Breast epithelium (tissue), 4 donors: ENCODE measurements around the gene ADRA2B. TPM values are rescaled to one million over a fixed set of nuclear protein-coding genes. Genes with fewer than 3 reads are reported as not detected.

Experiments used
- DNase-seq, 2 donors: peaks; one replicate each; pipeline ENCODE4 v3.0.0-alpha.2; 2019; ENCODE audit warnings: low spot score in 2 of 2
- H3K27ac ChIP-seq, 2 donors: fragments of 200-600 bp; sonication (generic) in 1 of 2; one replicate each; pipeline ENCODE4 v1.5.1; 2016 to 2019; ENCODE audit warnings: mild to moderate bottlenecking in 1 of 2
- H3K27me3 ChIP-seq, 2 donors: fragments of 200-600 bp; sonication (generic) in 1 of 2; one replicate each; pipeline versions ENCODE4 v1.5.1 to v1.6.0; 2017 to 2019; ENCODE audit warnings: control low read depth in 1 of 2, mild to moderate bottlenecking in 1 of 2
- H3K36me3 ChIP-seq: fragments of 200-600 bp; one replicate; pipeline ENCODE4 v1.5.1; 2019
- H3K4me1 ChIP-seq, 2 donors: fragments of 200-600 bp; sonication (generic); one replicate each; pipeline ENCODE4 v1.5.1; 2016 to 2019; ENCODE audit warnings: control low read depth in 1 of 2
- H3K4me3 ChIP-seq, 3 donors: fragments of 200-600 bp; sonication (generic); 1 replicate in 2 of 3; 2 replicates in 1 of 3; pipeline ENCODE4 v1.5.1; 2016 to 2019; ENCODE audit warnings: mild to moderate bottlenecking in 3 of 3, moderate library complexity in 2 of 3
- H3K9me3 ChIP-seq, 2 donors: fragments of 200-600 bp; sonication (generic) in 1 of 2; one replicate each; pipeline ENCODE4 v1.5.1; 2016 to 2019; ENCODE audit warnings: control low read depth in 1 of 2
- POLR2A ChIP-seq: fragments of 450-650 bp; IDR thresholded peaks from one replicate; pipeline ENCODE4 v1.6.1; 2016; ENCODE audit warnings: antibody characterized with exemption, mild to moderate bottlenecking, moderate library complexity
- POLR2AphosphoS5 ChIP-seq, 3 donors: sonication (generic); formaldehyde crosslinking; IDR thresholded peaks; one replicate each; pipeline ENCODE4 v1.6.1; 2017; ENCODE audit warnings: antibody characterized with exemption in 3 of 3
- intact Hi-C: fragments of 100-400 bp; cut with DNase I; formaldehyde crosslinking; loops from one replicate; pipeline ENCODE4 v1.15.1; 2023; ENCODE audit warnings: low total_unique reads
- total RNA-seq, 3 donors: library from RNA; depleted of rRNA; stranded (reverse); fragments of >200 nt; gene quantifications; one replicate each; pipeline ENCODE4 v1.1.0, GENCODE V29; 2016
- TF ChIP-seq, protein P1 (sequence below), 3 donors: fragments of 450-650 bp; IDR thresholded peaks; one replicate each; pipeline ENCODE4 v1.5.1; 2016 to 2017; ENCODE audit warnings: antibody characterized with exemption in 3 of 3, mild to moderate bottlenecking in 3 of 3, moderate library complexity in 3 of 3

Gene ADRA2B
- total RNA-seq, 3 donors from 2014 or later = 1.3 to 1.6 (median 1.4) TPM

DNA sequence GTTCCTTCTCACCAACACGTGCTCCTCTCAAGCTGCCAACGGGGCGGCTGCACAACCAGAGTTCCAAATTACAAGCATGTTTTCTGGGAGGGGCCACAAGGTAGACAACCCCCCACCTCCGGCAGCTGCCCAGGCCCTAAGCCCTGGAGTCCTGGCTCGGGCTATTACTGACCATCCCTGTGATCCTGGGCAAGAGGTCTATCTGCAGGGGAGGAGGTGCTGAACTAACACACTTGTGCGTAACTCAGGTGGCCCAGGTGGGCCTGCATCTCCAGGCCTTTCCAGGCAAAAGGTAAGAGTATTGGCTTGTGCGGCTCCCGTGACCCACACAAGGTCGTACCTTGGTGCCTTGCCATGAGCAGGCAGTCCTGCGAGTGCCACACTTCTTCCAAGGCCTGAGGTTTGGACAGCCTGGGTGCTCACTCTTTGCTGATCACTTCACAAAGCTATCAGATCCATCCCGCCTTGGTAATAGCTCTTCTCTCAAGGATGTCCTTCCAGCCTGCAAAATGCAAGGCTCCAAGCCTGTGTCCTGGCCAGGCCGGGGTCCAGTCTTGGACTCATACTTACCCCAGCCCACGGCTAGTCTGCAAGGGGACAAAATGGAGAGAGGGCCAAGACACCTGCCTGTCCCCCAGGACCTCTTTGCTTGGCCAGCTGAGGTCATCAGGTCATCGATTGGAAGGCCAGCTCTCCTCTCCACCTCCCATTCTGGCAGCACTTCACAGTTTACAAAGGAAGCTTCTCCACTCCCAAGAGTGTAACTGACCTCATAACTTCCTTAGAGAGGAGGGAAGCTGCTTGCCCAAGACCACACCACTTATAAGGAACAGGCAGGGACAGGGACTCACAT is 33.9 kb downstream of the ADRA2B start:
- H3K4me3 ChIP-seq = no peak overlapping the region
- peak in 1 of 2 donors; percentile 13 for DNase-seq
- H3K4me1 ChIP-seq = no peaks in the 10 kb centered on the region
- intact Hi-C loops = no loop called here
- no peaks in the 10 kb centered on the region for H3K27me3 ChIP-seq
- no peaks in the 10 kb centered on the region for H3K36me3 ChIP-seq
- H3K9me3 ChIP-seq = no peaks in the 10 kb centered on the region
- peak overlapping the region in 1 of 2 donors; percentile 66 for H3K27ac ChIP-seq
- TF ChIP-seq, protein P1, sequence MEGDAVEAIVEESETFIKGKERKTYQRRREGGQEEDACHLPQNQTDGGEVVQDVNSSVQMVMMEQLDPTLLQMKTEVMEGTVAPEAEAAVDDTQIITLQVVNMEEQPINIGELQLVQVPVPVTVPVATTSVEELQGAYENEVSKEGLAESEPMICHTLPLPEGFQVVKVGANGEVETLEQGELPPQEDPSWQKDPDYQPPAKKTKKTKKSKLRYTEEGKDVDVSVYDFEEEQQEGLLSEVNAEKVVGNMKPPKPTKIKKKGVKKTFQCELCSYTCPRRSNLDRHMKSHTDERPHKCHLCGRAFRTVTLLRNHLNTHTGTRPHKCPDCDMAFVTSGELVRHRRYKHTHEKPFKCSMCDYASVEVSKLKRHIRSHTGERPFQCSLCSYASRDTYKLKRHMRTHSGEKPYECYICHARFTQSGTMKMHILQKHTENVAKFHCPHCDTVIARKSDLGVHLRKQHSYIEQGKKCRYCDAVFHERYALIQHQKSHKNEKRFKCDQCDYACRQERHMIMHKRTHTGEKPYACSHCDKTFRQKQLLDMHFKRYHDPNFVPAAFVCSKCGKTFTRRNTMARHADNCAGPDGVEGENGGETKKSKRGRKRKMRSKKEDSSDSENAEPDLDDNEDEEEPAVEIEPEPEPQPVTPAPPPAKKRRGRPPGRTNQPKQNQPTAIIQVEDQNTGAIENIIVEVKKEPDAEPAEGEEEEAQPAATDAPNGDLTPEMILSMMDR (IDR thresholded peaks at IDR 0.05) = no peak
- TF ChIP-seq POLR2A = no peak
- no peak for TF ChIP-seq POLR2AphosphoS5 (IDR thresholded peaks at IDR 0.05)

DNA sequence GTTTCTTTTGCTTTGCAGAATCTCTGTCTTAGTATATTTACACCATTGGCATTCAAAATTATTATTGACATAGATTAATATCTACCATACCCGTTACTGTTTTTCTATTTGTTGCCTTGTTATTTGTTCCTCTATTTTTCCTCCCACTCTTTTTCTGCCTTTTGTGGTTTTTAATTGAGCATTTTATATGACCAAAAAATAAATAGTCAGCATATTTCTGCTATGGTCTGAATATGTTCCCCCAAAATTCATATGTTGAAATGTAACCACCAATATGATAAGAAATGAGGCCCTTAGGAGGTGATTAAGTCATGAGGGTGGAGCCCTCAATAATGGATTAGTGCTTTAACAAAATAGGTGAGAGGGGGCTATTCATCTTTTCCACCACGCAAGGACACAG is 35.3 kb downstream of the ADRA2B start:
- intact Hi-C loops = no loop called here
- no peak for DNase-seq
- Histone ChIP-seq H3K36me3 (no peaks in the 10 kb centered on the region), H3K27me3 (no peaks in the 10 kb centered on the region), H3K4me1 (no peaks in the 10 kb centered on the region), H3K9me3 (peaks cover 0 to 10% of the 10 kb centered on the region in 2 donors), H3K27ac (no peak overlapping the region), H3K4me3 (no peak overlapping the region)
- TF ChIP-seq, protein P1 (IDR thresholded peaks at IDR 0.05) = no peak
- no peak for TF ChIP-seq POLR2A
- no peak for TF ChIP-seq POLR2AphosphoS5 (IDR thresholded peaks at IDR 0.05)

DNA sequence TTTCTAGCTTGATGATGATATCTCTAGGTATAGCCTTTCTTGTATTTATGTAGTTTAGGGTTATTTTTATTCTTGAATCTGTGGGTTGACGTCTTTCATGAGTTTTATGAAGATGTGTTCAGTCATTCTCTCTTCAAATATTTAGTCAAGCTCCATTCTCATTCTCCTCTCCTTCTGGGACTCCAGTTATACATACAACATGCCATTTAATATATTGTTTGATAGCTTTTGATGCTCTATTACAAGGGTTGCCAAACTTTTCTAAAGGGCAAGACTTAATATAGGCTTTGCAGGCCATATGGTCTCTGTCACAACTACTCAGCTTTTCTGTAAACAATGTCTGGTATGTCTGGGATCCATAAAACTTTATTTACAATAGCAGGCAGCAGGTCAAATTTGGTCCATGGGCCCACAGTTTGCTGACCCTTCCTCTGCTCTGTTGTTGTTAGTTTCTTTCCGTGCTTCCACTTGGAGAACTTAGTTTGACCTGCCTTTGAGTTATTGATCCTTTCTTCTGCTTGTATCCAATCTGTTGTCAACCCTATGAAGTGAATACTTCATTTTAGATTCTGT is 41.1 kb downstream of the ADRA2B start:
- intact Hi-C loops = no loop called here
- H3K4me3 ChIP-seq = no peak overlapping the region
- H3K27me3 ChIP-seq = no peaks in the 10 kb centered on the region
- TF ChIP-seq POLR2A (no peak), POLR2AphosphoS5 (IDR thresholded peaks at IDR 0.05) (no peak)
- TF ChIP-seq, protein P1 (IDR thresholded peaks at IDR 0.05) = no peak
- H3K4me1 ChIP-seq = no peaks in the 10 kb centered on the region
- peaks cover 0 to 17% of the 10 kb centered on the region in 2 donors for H3K9me3 ChIP-seq
- no peak for DNase-seq
- H3K27ac ChIP-seq = no peak overlapping the region
- no peaks in the 10 kb centered on the region for H3K36me3 ChIP-seq

DNA sequence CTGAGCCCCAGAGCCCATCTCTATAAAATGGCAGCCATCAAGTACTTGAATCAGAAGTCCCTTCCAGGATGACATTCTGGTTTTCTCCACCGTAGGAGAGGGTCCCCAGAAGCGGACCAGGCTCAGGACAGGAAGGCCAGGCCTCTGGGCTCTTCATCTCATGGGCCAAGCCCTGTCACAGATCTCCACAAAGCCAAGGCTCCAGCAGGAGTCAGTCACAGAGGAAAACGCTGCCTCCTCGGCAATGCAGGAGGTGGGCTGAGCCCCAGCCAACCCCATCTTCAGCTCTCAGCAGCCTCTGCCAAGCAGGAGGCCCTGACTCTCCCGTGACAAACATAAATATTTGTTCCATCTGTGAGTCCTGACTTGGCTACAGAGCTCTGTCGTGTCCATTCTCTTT is 42.2 kb downstream of the ADRA2B start:
- H3K4me1 ChIP-seq = no peaks in the 10 kb centered on the region
- no peak for TF ChIP-seq POLR2AphosphoS5 (IDR thresholded peaks at IDR 0.05)
- TF ChIP-seq, protein P1 (IDR thresholded peaks at IDR 0.05) = no peak
- TF ChIP-seq POLR2A = no peak
- no peak overlapping the region for H3K27ac ChIP-seq
- intact Hi-C loops = no loop called here
- H3K27me3 ChIP-seq = no peaks in the 10 kb centered on the region
- DNase-seq = no peak
- no peaks in the 10 kb centered on the region for H3K36me3 ChIP-seq
- H3K4me3 ChIP-seq = no peak overlapping the region
- H3K9me3 ChIP-seq = peaks cover 0 to 17% of the 10 kb centered on the region in 2 donors

DNA sequence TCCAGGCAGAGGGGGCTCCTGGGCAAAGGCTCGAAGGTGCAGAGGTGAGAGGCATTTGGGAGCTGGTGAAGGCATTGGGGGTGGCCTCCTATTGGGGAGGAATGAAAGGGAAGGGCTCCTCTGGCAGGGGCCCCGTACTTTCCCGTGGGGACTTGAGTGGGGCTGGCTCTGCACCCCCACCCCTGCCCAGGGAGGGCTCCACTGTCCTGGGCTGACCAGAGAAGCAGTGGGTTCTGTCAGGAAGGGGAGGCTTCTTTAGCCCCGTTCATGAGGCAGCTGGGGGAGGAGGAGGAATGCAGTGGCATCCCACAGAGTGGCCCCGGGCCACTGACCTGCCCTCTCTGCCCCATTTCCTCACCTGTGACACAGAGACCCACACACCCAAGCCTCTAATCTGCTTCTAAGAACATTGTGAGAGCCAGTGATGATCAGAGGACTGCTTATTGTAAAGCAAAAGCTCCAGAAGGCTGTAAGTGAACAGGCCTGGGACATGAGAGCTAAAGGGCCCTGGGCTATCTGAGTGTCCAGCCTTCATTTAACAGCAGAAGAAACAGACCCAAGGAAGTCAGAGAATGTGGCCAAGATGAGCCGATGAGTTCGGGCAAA is 43.1 kb downstream of the ADRA2B start:
- Histone ChIP-seq H3K27me3 (no peaks in the 10 kb centered on the region), H3K4me3 (no peak overlapping the region), H3K36me3 (no peaks in the 10 kb centered on the region), H3K4me1 (no peaks in the 10 kb centered on the region), H3K27ac (no peak overlapping the region), H3K9me3 (peaks cover 0 to 17% of the 10 kb centered on the region in 2 donors)
- intact Hi-C loops = no loop called here
- TF ChIP-seq POLR2AphosphoS5 (IDR thresholded peaks at IDR 0.05) (no peak), POLR2A (no peak)
- TF ChIP-seq, protein P1 (IDR thresholded peaks at IDR 0.05) = no peak
- no peak for DNase-seq
